K562 (cell line): ENCODE results near the gene SAMD11.

ENCODE experiments used
- POLR2AphosphoS5 ChIP-seq: IDR thresholded peaks from 2 replicates; pipeline ENCODE4 v1.6.1; 2011; ENCODE audit warnings: mild to moderate bottlenecking, low read depth, low read length, moderate library complexity; ENCODE audit not compliant: control insufficient read depth, insufficient read depth
- ZNF311 ChIP-seq: fragments of 250-450 bp; sonication (Bioruptor Pico); IDR thresholded peaks from 2 replicates; pipeline ENCODE4 v1.4.0; 2020; ENCODE audit warnings: mild to moderate bottlenecking, moderate library complexity

- TF ChIP-seq ZNF311: no peak
- no peak for TF ChIP-seq POLR2AphosphoS5
These were observed 16.9 kb upstream of the SAMD11 start for GRCh38 chr1:906600-907420.
